Measurements from ENCODE around the gene SLC50A1. TPM values are rescaled to one million over a fixed set of nuclear protein-coding genes. Genes with fewer than 3 reads are reported as not detected.

The SLC50A1 gene
- total and polyA plus RNA-seq, 2 of the 8 experiments (the other 6 are each of a cell fraction or from before 2014, with no cell fraction given) = 36.5 to 90.8 TPM

DNA sequence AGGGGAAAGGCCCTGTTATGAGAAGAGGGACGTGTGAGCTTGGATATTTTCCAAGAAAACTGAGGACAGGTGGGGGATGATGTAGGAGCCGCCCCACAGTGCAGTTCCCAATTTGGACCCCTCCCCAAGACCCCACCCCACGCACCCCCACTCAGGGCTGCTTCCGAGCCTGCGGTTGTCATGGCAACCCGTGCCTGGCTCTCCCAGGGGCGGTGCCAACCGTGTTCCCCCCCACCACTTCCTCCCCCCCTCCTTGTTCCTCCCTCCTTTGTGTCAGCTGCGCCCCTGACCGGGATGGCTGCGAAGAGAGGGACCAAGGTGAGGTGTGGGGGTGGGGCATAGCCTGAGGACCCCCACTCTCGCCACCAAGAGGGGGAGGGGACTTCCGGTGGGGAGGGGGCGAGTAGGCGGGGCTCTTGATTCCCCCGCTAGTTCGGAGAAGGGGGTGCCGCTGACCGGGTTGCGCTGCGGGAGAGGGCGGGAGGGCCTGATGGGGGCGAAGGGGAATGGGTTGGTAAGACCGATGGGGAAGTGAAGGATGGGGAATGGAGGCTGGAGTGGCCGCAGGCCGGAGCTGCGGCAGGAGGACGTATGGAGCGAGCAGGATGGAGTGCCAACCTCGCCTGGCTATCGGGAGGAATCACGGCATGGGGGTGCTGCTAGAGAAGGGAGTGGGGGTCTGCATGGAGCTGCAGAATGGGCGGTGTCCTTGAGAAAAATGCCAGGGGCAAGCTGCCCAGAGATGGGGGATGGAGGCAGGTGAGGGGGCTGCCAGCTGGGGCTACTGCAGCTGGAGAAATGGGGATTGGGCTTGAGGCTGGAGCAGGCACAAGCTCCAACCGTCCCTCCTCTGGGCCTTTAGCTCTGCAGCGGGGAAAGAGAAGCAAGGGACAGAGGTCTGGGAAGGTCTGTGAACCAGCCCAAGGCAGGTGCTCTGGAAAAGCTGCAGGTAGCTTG is 39.0 kb downstream of the SLC50A1 start:
- 7% methylated on average over 13 of the region's 35 CpGs; no CpG with 5 or more reads in 1 of the 2 experiments for WGBS, 2 experiments (ENCODE audit: extremely low coverage in 1 of 2, insufficient coverage in 1 of 2, insufficient read length in 1 of 2, insufficient replicate concordance in 2 of 2, low coverage in 1 of 2, low lambda C conversion rate in 2 of 2, missing lambda C conversion rate in 1 of 2)
- DNase-seq (ENCODE audit: low read depth in 1 of 2, low spot score in 2 of 2) (peak in 1 of 2 experiments; percentile 86), FAIRE-seq (no peak)
- Histone ChIP-seq H3K23me2 (ENCODE audit: low read depth, low read length) (peaks cover 10% of the 10 kb centered on the region; the same call in 1 of the 2 replicates), H4K91ac (replicated peaks; ENCODE audit: insufficient read length, low read length) (peak overlapping the region; percentile 99), H3K79me1 (ENCODE audit: low read depth, low read length) (no peaks in the 10 kb centered on the region; the same call in 1 of the 2 replicates), H2AFZ (ENCODE audit: low read length) (no peak overlapping the region), H3K36me3 (ENCODE audit: control insufficient read depth in 2 of 4, insufficient read depth in 4 of 4, low read length in 3 of 4) (peaks cover 17 to 31% (median 26%) of the 10 kb centered on the region in 4 experiments), H4K5ac (ENCODE audit: insufficient read length, low read depth, low read length) (peak overlapping the region; percentile 96), H2BK20ac (ENCODE audit: low read length) (peak overlapping the region; percentile 80), H4K8ac (ENCODE audit: extremely low read depth, insufficient read depth, low read length) (no peak overlapping the region; the same call in 1 of the 2 replicates), H4K20me1 (replicated peaks in 1 of 2; ENCODE audit: control insufficient read depth in 1 of 2, insufficient read depth in 2 of 2, low read length in 2 of 2) (peaks cover 8% of the 10 kb centered on the region in 2 experiments), H3K9me3 (ENCODE audit: insufficient read depth in 2 of 2, low read depth in 1 of 2, low read length in 1 of 2) (no peaks in the 10 kb centered on the region), H3K27ac (ENCODE audit: low read depth, low read length) (no peak overlapping the region), H3K79me2 (ENCODE audit: control insufficient read depth in 1 of 2, insufficient read depth in 2 of 2, low read length in 2 of 2) (peaks cover 0 to 16% of the 10 kb centered on the region in 2 experiments; a peak in 2 of 4 replicates), H3K14ac (ENCODE audit: insufficient read length) (no peak overlapping the region), H3K4me2 (ENCODE audit: insufficient read depth in 1 of 2, low read depth in 2 of 2, low read length in 2 of 2) (peak overlapping the region; percentile 37 to 90), H2BK15ac (ENCODE audit: low read length) (peak overlapping the region; percentile 81), H3K4me1 (replicated peaks in 1 of 4; ENCODE audit: control insufficient read depth in 3 of 4, insufficient read depth in 4 of 4, low read length in 3 of 4) (peaks cover 3 to 23% (median 8%) of the 10 kb centered on the region in 4 experiments; a peak in 6 of 7 replicates), H3K9ac (replicated peaks in 1 of 4; ENCODE audit: extremely low read depth in 1 of 4, low read depth in 3 of 4, low read length in 3 of 4) (peak overlapping the region in 1 of 4 experiments; percentile 12; a peak in 2 of 7 replicates), H3K4me3 (ENCODE audit: extremely low read depth in 1 of 4, insufficient read depth in 2 of 4, low read depth in 3 of 4, low read length in 4 of 4) (peak overlapping the region; percentile 70 to 95 (median 86)), H2BK12ac (ENCODE audit: low read depth, low read length) (no peak overlapping the region; the same call in 1 of the 2 replicates), H2BK5ac (ENCODE audit: low read depth, low read length) (peak overlapping the region; percentile 88), H3K56ac (replicated peaks; ENCODE audit: insufficient read length, low read depth, low read length) (peak overlapping the region; percentile 83), H3K18ac (ENCODE audit: extremely low read depth, low read length) (peak overlapping the region; percentile 95), H3K4ac (replicated peaks; ENCODE audit: insufficient read length, low read depth, low read length) (peak overlapping the region; percentile 86), H3K23ac (ENCODE audit: insufficient read length) (no peak overlapping the region), H2BK120ac (replicated peaks; ENCODE audit: low read depth, low read length) (peak overlapping the region; percentile 91), H2AK5ac (ENCODE audit: low read depth, low read length) (peak overlapping the region; percentile 3; the same call in 1 of the 2 replicates), H3K27me3 (replicated peaks in 1 of 4; ENCODE audit: control insufficient read depth in 3 of 4, extremely low read depth in 1 of 4, insufficient read depth in 3 of 4, low read length in 3 of 4) (no peaks in the 10 kb centered on the region)
- POLR2A ChIA-PET (ENCODE audit: partially characterized antibody) = interaction anchor here (0.6 to 20.5 kb wide), 11 partner anchors 8 to 168 kb away, joined by 3 to 512 read pairs (median 3); partner anchors contain the start of genes EFNA4, MTX1 and THBS3
- CTCF ChIA-PET (ENCODE audit: partially characterized antibody) = interaction anchor here (0.7 to 12.4 kb wide), 21 partner anchors 8 to 417 kb away, joined by 3 to 215 read pairs (median 5); partner anchors contain the start of genes ADAM15, DPM3, EFNA1 and SLC50A1
- TF ChIP-seq, protein P1, sequence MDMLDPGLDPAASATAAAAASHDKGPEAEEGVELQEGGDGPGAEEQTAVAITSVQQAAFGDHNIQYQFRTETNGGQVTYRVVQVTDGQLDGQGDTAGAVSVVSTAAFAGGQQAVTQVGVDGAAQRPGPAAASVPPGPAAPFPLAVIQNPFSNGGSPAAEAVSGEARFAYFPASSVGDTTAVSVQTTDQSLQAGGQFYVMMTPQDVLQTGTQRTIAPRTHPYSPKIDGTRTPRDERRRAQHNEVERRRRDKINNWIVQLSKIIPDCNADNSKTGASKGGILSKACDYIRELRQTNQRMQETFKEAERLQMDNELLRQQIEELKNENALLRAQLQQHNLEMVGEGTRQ (IDR thresholded peaks at IDR 0.05; ENCODE audit: low read length) = no peak
- TF ChIP-seq CHD2 (IDR thresholded peaks at IDR 0.05; ENCODE audit: low read length) = 0 out of 2 replicates have a peak, but pooled peaks have one; percentile 28
- no peak for TF ChIP-seq SRF (IDR thresholded peaks at IDR 0.05; ENCODE audit: low read depth, low read length)
- TF ChIP-seq, protein P2, sequence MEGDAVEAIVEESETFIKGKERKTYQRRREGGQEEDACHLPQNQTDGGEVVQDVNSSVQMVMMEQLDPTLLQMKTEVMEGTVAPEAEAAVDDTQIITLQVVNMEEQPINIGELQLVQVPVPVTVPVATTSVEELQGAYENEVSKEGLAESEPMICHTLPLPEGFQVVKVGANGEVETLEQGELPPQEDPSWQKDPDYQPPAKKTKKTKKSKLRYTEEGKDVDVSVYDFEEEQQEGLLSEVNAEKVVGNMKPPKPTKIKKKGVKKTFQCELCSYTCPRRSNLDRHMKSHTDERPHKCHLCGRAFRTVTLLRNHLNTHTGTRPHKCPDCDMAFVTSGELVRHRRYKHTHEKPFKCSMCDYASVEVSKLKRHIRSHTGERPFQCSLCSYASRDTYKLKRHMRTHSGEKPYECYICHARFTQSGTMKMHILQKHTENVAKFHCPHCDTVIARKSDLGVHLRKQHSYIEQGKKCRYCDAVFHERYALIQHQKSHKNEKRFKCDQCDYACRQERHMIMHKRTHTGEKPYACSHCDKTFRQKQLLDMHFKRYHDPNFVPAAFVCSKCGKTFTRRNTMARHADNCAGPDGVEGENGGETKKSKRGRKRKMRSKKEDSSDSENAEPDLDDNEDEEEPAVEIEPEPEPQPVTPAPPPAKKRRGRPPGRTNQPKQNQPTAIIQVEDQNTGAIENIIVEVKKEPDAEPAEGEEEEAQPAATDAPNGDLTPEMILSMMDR (IDR thresholded peaks at IDR 0.05; ENCODE audit: control extremely low read depth in 1 of 3, insufficient read depth in 1 of 3, low read depth in 1 of 3, low read length in 3 of 3) = no peak
- peak; percentile 32; the same call in 1 of the 2 replicates for TF ChIP-seq CREB1 (IDR thresholded peaks at IDR 0.05)
